ENCODE measurements around the gene CAMTA1.

The CAMTA1 gene

GRCh38 chr1:6944434-6944833 is 159.2 kb downstream of the CAMTA1 start:
- 85 to 91% methylated on average over 9 of the region's 9 CpGs for WGBS, 2 experiments (ENCODE audit: insufficient coverage in 2 of 2)
- Histone ChIP-seq H3K36me3 (ENCODE audit: control insufficient read depth, insufficient read depth, low read length) (no peaks in the 10 kb centered on the region), H3K4me1 (ENCODE audit: control insufficient read depth, insufficient read depth, low read length, poor library complexity, severe bottlenecking) (peaks cover 9% of the 10 kb centered on the region), H3K9me3 (ENCODE audit: control insufficient read depth, low read length) (no peaks in the 10 kb centered on the region), H3K27ac (ENCODE audit: low read depth, low read length, severe bottlenecking) (no peak overlapping the region), H3K4me3 (ENCODE audit: extremely low read depth, insufficient read depth, low read length, poor library complexity, severe bottlenecking) (no peak overlapping the region)

- no peak overlapping the region for H3K4me3 ChIP-seq (ENCODE audit: extremely low read depth, insufficient read depth, low read length, poor library complexity, severe bottlenecking)
- WGBS, 2 experiments (ENCODE audit: insufficient coverage in 2 of 2): 86 to 100% methylated on average over 1 of the region's 2 CpGs
Observed at GRCh38 chr1:6947952-6948351, 162.7 kb downstream of the CAMTA1 start.

GRCh38 chr1:6948416-6948815 is 163.2 kb downstream of the CAMTA1 start:
- Histone ChIP-seq H3K4me3 (ENCODE audit: extremely low read depth, insufficient read depth, low read length, poor library complexity, severe bottlenecking) (no peak overlapping the region), H3K4me1 (ENCODE audit: control insufficient read depth, insufficient read depth, low read length, poor library complexity, severe bottlenecking) (peaks cover 13% of the 10 kb centered on the region), H3K27ac (ENCODE audit: low read depth, low read length, severe bottlenecking) (no peak overlapping the region), H3K9me3 (ENCODE audit: control insufficient read depth, low read length) (no peaks in the 10 kb centered on the region), H3K36me3 (ENCODE audit: control insufficient read depth, insufficient read depth, low read length) (no peaks in the 10 kb centered on the region)
- WGBS, 2 experiments (ENCODE audit: insufficient coverage in 2 of 2): 100% methylated on average over 1 of the region's 3 CpGs; no CpG with 5 or more reads in 1 of the 2 experiments

More at GRCh38 chr1:6947952-6948351, 162.7 kb downstream of the CAMTA1 start:
- Histone ChIP-seq H3K9me3 (ENCODE audit: control insufficient read depth, low read length) (no peaks in the 10 kb centered on the region), H3K36me3 (ENCODE audit: control insufficient read depth, insufficient read depth, low read length) (no peaks in the 10 kb centered on the region), H3K27ac (ENCODE audit: low read depth, low read length, severe bottlenecking) (no peak overlapping the region), H3K4me1 (ENCODE audit: control insufficient read depth, insufficient read depth, low read length, poor library complexity, severe bottlenecking) (peaks cover 13% of the 10 kb centered on the region)

GRCh38 chr1:6948861-6949260 is 163.6 kb downstream of the CAMTA1 start:
- WGBS, 2 experiments (ENCODE audit: insufficient coverage in 2 of 2): 68 to 79% methylated on average over 3 of the region's 4 CpGs
- no peak overlapping the region for H3K4me3 ChIP-seq (ENCODE audit: extremely low read depth, insufficient read depth, low read length, poor library complexity, severe bottlenecking)
- peaks cover 13% of the 10 kb centered on the region for H3K4me1 ChIP-seq (ENCODE audit: control insufficient read depth, insufficient read depth, low read length, poor library complexity, severe bottlenecking)
- no peaks in the 10 kb centered on the region for H3K36me3 ChIP-seq (ENCODE audit: control insufficient read depth, insufficient read depth, low read length)
- no peak overlapping the region for H3K27ac ChIP-seq (ENCODE audit: low read depth, low read length, severe bottlenecking)
- no peaks in the 10 kb centered on the region for H3K9me3 ChIP-seq (ENCODE audit: control insufficient read depth, low read length)

GRCh38 chr1:6950001-6950765 is 164.9 kb downstream of the CAMTA1 start:
- peaks cover 13% of the 10 kb centered on the region for H3K4me1 ChIP-seq (ENCODE audit: control insufficient read depth, insufficient read depth, low read length, poor library complexity, severe bottlenecking)
- 67 to 70% methylated on average over 4 to 5 of the region's 9 CpGs for WGBS, 2 experiments (ENCODE audit: insufficient coverage in 2 of 2)
- no peaks in the 10 kb centered on the region for H3K36me3 ChIP-seq (ENCODE audit: control insufficient read depth, insufficient read depth, low read length)
- no peak overlapping the region for H3K4me3 ChIP-seq (ENCODE audit: extremely low read depth, insufficient read depth, low read length, poor library complexity, severe bottlenecking)
- H3K27ac ChIP-seq (ENCODE audit: low read depth, low read length, severe bottlenecking): no peak overlapping the region
- H3K9me3 ChIP-seq (ENCODE audit: control insufficient read depth, low read length): no peaks in the 10 kb centered on the region

GRCh38 chr1:6951536-6951935 is 166.3 kb downstream of the CAMTA1 start:
- peaks cover 13% of the 10 kb centered on the region for H3K4me1 ChIP-seq (ENCODE audit: control insufficient read depth, insufficient read depth, low read length, poor library complexity, severe bottlenecking)
- H3K36me3 ChIP-seq (ENCODE audit: control insufficient read depth, insufficient read depth, low read length): no peaks in the 10 kb centered on the region
- no peak overlapping the region for H3K27ac ChIP-seq (ENCODE audit: low read depth, low read length, severe bottlenecking)
- no peaks in the 10 kb centered on the region for H3K9me3 ChIP-seq (ENCODE audit: control insufficient read depth, low read length)
- no peak overlapping the region for H3K4me3 ChIP-seq (ENCODE audit: extremely low read depth, insufficient read depth, low read length, poor library complexity, severe bottlenecking)
- WGBS, 2 experiments (ENCODE audit: insufficient coverage in 2 of 2): 83 to 88% methylated on average over 7 to 8 of the region's 12 CpGs

GRCh38 chr1:6953216-6953615 is 168.0 kb downstream of the CAMTA1 start:
- H3K4me3 ChIP-seq (ENCODE audit: extremely low read depth, insufficient read depth, low read length, poor library complexity, severe bottlenecking): no peak overlapping the region
- H3K9me3 ChIP-seq (ENCODE audit: control insufficient read depth, low read length): no peaks in the 10 kb centered on the region
- H3K36me3 ChIP-seq (ENCODE audit: control insufficient read depth, insufficient read depth, low read length): no peaks in the 10 kb centered on the region
- H3K27ac ChIP-seq (ENCODE audit: low read depth, low read length, severe bottlenecking): no peak overlapping the region
- 92 to 93% methylated on average over 7 to 10 of the region's 12 CpGs for WGBS, 2 experiments (ENCODE audit: insufficient coverage in 2 of 2)
- H3K4me1 ChIP-seq (ENCODE audit: control insufficient read depth, insufficient read depth, low read length, poor library complexity, severe bottlenecking): peaks cover 13% of the 10 kb centered on the region

GRCh38 chr1:6953907-6954364 is 168.7 kb downstream of the CAMTA1 start:
- 62 to 95% methylated on average over 3 to 8 of the region's 11 CpGs for WGBS, 2 experiments (ENCODE audit: insufficient coverage in 2 of 2)
- Histone ChIP-seq H3K4me3 (ENCODE audit: extremely low read depth, insufficient read depth, low read length, poor library complexity, severe bottlenecking) (no peak overlapping the region), H3K4me1 (ENCODE audit: control insufficient read depth, insufficient read depth, low read length, poor library complexity, severe bottlenecking) (peaks cover 8% of the 10 kb centered on the region), H3K9me3 (ENCODE audit: control insufficient read depth, low read length) (no peaks in the 10 kb centered on the region), H3K36me3 (ENCODE audit: control insufficient read depth, insufficient read depth, low read length) (no peaks in the 10 kb centered on the region), H3K27ac (ENCODE audit: low read depth, low read length, severe bottlenecking) (no peak overlapping the region)

- no peaks in the 10 kb centered on the region for H3K9me3 ChIP-seq (ENCODE audit: control insufficient read depth, low read length)
- peaks cover 3% of the 10 kb centered on the region for H3K4me1 ChIP-seq (ENCODE audit: control insufficient read depth, insufficient read depth, low read length, poor library complexity, severe bottlenecking)
- H3K36me3 ChIP-seq (ENCODE audit: control insufficient read depth, insufficient read depth, low read length): no peaks in the 10 kb centered on the region
- WGBS, 2 experiments (ENCODE audit: insufficient coverage in 2 of 2): 86% methylated on average over 9 to 15 of the region's 15 CpGs
- no peak overlapping the region for H3K27ac ChIP-seq (ENCODE audit: low read depth, low read length, severe bottlenecking)
- no peak overlapping the region for H3K4me3 ChIP-seq (ENCODE audit: extremely low read depth, insufficient read depth, low read length, poor library complexity, severe bottlenecking)
Observed at GRCh38 chr1:6954591-6954990, 169.3 kb downstream of the CAMTA1 start.

- 87 to 90% methylated on average over 14 to 16 of the region's 16 CpGs for WGBS, 2 experiments (ENCODE audit: insufficient coverage in 2 of 2)
Observed at GRCh38 chr1:6955357-6956094, 170.3 kb downstream of the CAMTA1 start.

More at GRCh38 chr1:6955357-6956094, 170.3 kb downstream of the CAMTA1 start:
- no peaks in the 10 kb centered on the region for H3K4me1 ChIP-seq (ENCODE audit: control insufficient read depth, insufficient read depth, low read length, poor library complexity, severe bottlenecking)
- H3K4me3 ChIP-seq (ENCODE audit: extremely low read depth, insufficient read depth, low read length, poor library complexity, severe bottlenecking): no peak overlapping the region
- no peaks in the 10 kb centered on the region for H3K9me3 ChIP-seq (ENCODE audit: control insufficient read depth, low read length)
- H3K36me3 ChIP-seq (ENCODE audit: control insufficient read depth, insufficient read depth, low read length): no peaks in the 10 kb centered on the region
- H3K27ac ChIP-seq (ENCODE audit: low read depth, low read length, severe bottlenecking): no peak overlapping the region
